Effector CD4-positive, alpha-beta T cell (primary cell): ENCODE data around the gene C2CD3.
"Not testable (repeated sequence)": the region's sequence is repeated elsewhere in the genome, so short reads cannot be mapped to it uniquely, and the experiment has no call there.

Experiments used
- DNase-seq: peaks from one replicate; pipeline ENCODE4 v3.0.0-alpha.2; 2020

C2CD3 gene

GRCh38 chr11:74120260-74121035 is 50.4 kb downstream of the C2CD3 start:
- not testable (repeated sequence) for DNase-seq

GRCh38 chr11:74116719-74117118 is 54.1 kb downstream of the C2CD3 start:
- DNase-seq = no peak

- DNase-seq = no peak
These were observed 57.9 kb downstream of the C2CD3 start for GRCh38 chr11:74112877-74113276.

- no peak for DNase-seq
These were observed 64.7 kb downstream of the C2CD3 start for GRCh38 chr11:74106124-74106523.

GRCh38 chr11:74102321-74102720 is 68.5 kb downstream of the C2CD3 start:
- no peak for DNase-seq

GRCh38 chr11:74100735-74101134 is 70.1 kb downstream of the C2CD3 start:
- DNase-seq = no peak

GRCh38 chr11:74100231-74100630 is 70.6 kb downstream of the C2CD3 start:
- DNase-seq = no peak

- no peak for DNase-seq
These were observed 73.0 kb downstream of the C2CD3 start for GRCh38 chr11:74097686-74098237.

- no peak for DNase-seq
These were observed 76.4 kb downstream of the C2CD3 start for GRCh38 chr11:74094393-74094792.

- no peak for DNase-seq
These were observed 78.4 kb downstream of the C2CD3 start for GRCh38 chr11:74092425-74092824.

- DNase-seq = no peak
These were observed 79.3 kb downstream of the C2CD3 start for GRCh38 chr11:74091549-74091948.

- no peak for DNase-seq
These were observed 80.1 kb downstream of the C2CD3 start for GRCh38 chr11:74090701-74091100.

GRCh38 chr11:74086242-74086884 is 84.4 kb downstream of the C2CD3 start:
- no peak for DNase-seq

GRCh38 chr11:74085542-74085892 is 85.3 kb downstream of the C2CD3 start:
- DNase-seq = no peak

GRCh38 chr11:74084796-74085541 is 85.8 kb downstream of the C2CD3 start:
- no peak for DNase-seq

- not testable (repeated sequence) for DNase-seq
These were observed 86.9 kb downstream of the C2CD3 start for GRCh38 chr11:74083927-74084326.

- no peak for DNase-seq
These were observed 89.4 kb downstream of the C2CD3 start for GRCh38 chr11:74081428-74081827.

GRCh38 chr11:74077193-74077592 is 93.6 kb downstream of the C2CD3 start:
- DNase-seq = no peak

- DNase-seq = no peak
These were observed 98.1 kb downstream of the C2CD3 start for GRCh38 chr11:74072721-74073120.

- no peak for DNase-seq
These were observed 98.5 kb downstream of the C2CD3 start for GRCh38 chr11:74072286-74072685.

GRCh38 chr11:74070723-74071492 is 99.9 kb downstream of the C2CD3 start:
- DNase-seq = no peak

- no peak for DNase-seq
These were observed 101.4 kb downstream of the C2CD3 start for GRCh38 chr11:74069146-74070046.
